Measurements from ENCODE around the gene PCSK9.

DNA sequence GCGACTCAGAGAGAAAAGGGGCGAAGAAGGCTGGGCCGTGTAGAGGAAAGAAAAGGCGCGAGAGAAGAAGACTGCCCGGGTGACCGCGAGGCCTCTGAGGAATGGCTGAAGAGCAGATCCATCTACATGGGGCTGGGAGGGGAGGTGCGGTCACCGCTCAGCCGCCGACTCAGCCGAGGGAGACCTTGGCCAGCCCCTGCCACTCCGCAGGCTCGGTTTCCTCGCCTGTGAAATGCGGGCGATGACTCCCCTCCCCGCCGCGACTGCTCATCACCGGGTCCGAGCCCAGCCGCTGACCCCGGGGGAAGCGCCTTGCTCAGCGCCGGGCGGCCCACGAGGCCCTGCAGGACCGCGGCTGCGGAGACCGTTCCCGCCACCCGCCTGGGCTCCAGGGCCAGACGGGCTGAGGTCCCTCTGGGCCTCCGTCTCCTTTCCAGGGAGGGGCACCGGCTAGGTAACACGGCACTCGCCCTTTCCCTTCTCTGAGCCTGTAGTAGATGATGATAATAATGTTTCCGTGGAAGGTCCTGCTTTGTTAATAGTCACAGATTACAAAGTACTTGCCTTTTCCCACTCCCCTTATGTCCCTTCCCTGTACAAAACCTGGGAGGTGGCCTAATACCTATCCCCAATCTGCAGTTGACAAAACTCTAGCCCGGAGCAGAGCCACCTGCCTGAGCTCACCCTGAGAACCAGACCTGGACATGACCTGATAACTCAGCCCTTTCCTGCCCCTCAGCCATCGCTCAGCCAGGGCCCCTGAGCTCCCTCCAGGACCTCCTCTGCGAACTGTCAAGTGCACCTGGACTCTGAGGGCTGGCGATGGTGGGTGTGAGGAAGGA lies 42.3 kb upstream of the PCSK9 start:
- TF ChIP-seq, protein P1, sequence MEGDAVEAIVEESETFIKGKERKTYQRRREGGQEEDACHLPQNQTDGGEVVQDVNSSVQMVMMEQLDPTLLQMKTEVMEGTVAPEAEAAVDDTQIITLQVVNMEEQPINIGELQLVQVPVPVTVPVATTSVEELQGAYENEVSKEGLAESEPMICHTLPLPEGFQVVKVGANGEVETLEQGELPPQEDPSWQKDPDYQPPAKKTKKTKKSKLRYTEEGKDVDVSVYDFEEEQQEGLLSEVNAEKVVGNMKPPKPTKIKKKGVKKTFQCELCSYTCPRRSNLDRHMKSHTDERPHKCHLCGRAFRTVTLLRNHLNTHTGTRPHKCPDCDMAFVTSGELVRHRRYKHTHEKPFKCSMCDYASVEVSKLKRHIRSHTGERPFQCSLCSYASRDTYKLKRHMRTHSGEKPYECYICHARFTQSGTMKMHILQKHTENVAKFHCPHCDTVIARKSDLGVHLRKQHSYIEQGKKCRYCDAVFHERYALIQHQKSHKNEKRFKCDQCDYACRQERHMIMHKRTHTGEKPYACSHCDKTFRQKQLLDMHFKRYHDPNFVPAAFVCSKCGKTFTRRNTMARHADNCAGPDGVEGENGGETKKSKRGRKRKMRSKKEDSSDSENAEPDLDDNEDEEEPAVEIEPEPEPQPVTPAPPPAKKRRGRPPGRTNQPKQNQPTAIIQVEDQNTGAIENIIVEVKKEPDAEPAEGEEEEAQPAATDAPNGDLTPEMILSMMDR (conservative IDR thresholded peaks at IDR 0.05 in 1 of 2, IDR thresholded peaks at IDR 0.05 in 1 of 2; ENCODE audit: extremely low read depth in 1 of 2, insufficient read depth in 1 of 2, low read depth in 1 of 2, low read length in 2 of 2) = no peak
- no peak for TF ChIP-seq EZH2 (IDR thresholded peaks at IDR 0.05; ENCODE audit: borderline replicate concordance, low read length)
